ENCODE results near the gene FMR1.

- TF ChIP-seq CTCF (IDR thresholded peaks at IDR 0.05 in 4 of 5, conservative IDR thresholded peaks at IDR 0.05 in 1 of 5) (no peak), POLR2A (IDR thresholded peaks at IDR 0.05) (no peak)
Measured at GRCh38 chrX:147875866-147876596, 35.7 kb upstream of the FMR1 start.

Data from gastrocnemius medialis (tissue), 4 donors.